Ovary (tissue), 3 donors: Measurements from ENCODE around the gene MEF2B.

Experiments used
- CTCF ChIP-seq, 3 donors: fragments of 450-650 bp in 2 of 3; fragments of 200-600 bp in 1 of 3; IDR thresholded peaks; one replicate each; pipeline versions ENCODE4 v1.5.1 to v1.8.0; 2016 to 2022; ENCODE audit warnings: antibody characterized with exemption in 3 of 3, mild to moderate bottlenecking in 1 of 3
- EP300 ChIP-seq: sonication (generic); formaldehyde crosslinking; IDR thresholded peaks from one replicate; pipeline ENCODE4 v1.6.1; 2017; ENCODE audit warnings: antibody characterized with exemption
- POLR2A ChIP-seq: fragments of 450-650 bp; IDR thresholded peaks from one replicate; pipeline ENCODE4 v1.6.1; 2017; ENCODE audit warnings: antibody characterized with exemption, mild to moderate bottlenecking, moderate library complexity
- donor health status: DM: no; HTN: no; CAD: no.

GRCh38 chr19:19170053-19170872 is at the start of gene MEF2B:
- no peak for TF ChIP-seq CTCF (IDR thresholded peaks at IDR 0.05)
- no peak for TF ChIP-seq POLR2A
- no peak for TF ChIP-seq EP300
